Measurements from ENCODE around the gene NLGN1.

NLGN1 gene

GRCh38 chr3:173750591-173750990, 353.0 kb downstream of the NLGN1 start:
- TF ChIP-seq GATA2 (IDR thresholded peaks at IDR 0.05; ENCODE audit: low read depth, low read length) (no peak), GATA3 (IDR thresholded peaks at IDR 0.05; ENCODE audit: low read depth, low read length) (no peak)

GRCh38 chr3:173753593-173753992, 356.0 kb downstream of the NLGN1 start:
- TF ChIP-seq GATA3 (IDR thresholded peaks at IDR 0.05; ENCODE audit: low read depth, low read length) (no peak), GATA2 (IDR thresholded peaks at IDR 0.05; ENCODE audit: low read depth, low read length) (no peak)

GRCh38 chr3:173755161-173755560, 357.6 kb downstream of the NLGN1 start:
- TF ChIP-seq GATA3 (IDR thresholded peaks at IDR 0.05; ENCODE audit: low read depth, low read length) (no peak), GATA2 (IDR thresholded peaks at IDR 0.05; ENCODE audit: low read depth, low read length) (no peak)

GRCh38 chr3:173761161-173761560, 363.6 kb downstream of the NLGN1 start:
- no peak for TF ChIP-seq GATA3 (IDR thresholded peaks at IDR 0.05; ENCODE audit: low read depth, low read length)
- TF ChIP-seq GATA2 (IDR thresholded peaks at IDR 0.05; ENCODE audit: low read depth, low read length), result no peak

GRCh38 chr3:173762501-173762900, 365.0 kb downstream of the NLGN1 start:
- TF ChIP-seq GATA2 (IDR thresholded peaks at IDR 0.05; ENCODE audit: low read depth, low read length), result no peak
- no peak for TF ChIP-seq GATA3 (IDR thresholded peaks at IDR 0.05; ENCODE audit: low read depth, low read length)

GRCh38 chr3:173770011-173770410, 372.5 kb downstream of the NLGN1 start:
- TF ChIP-seq GATA2 (IDR thresholded peaks at IDR 0.05; ENCODE audit: low read depth, low read length) (no peak), GATA3 (IDR thresholded peaks at IDR 0.05; ENCODE audit: low read depth, low read length) (no peak)

GRCh38 chr3:173770796-173771573, 373.4 kb downstream of the NLGN1 start:
- TF ChIP-seq GATA2 (IDR thresholded peaks at IDR 0.05; ENCODE audit: low read depth, low read length), result no peak

GRCh38 chr3:173773800-173774199, 376.3 kb downstream of the NLGN1 start:
- TF ChIP-seq GATA3 (IDR thresholded peaks at IDR 0.05; ENCODE audit: low read depth, low read length), result no peak
- TF ChIP-seq GATA2 (IDR thresholded peaks at IDR 0.05; ENCODE audit: low read depth, low read length), result no peak

GRCh38 chr3:173774294-173774693, 376.8 kb downstream of the NLGN1 start:
- no peak for TF ChIP-seq GATA2 (IDR thresholded peaks at IDR 0.05; ENCODE audit: low read depth, low read length)
- TF ChIP-seq GATA3 (IDR thresholded peaks at IDR 0.05; ENCODE audit: low read depth, low read length), result no peak

- no peak for TF ChIP-seq GATA3 (IDR thresholded peaks at IDR 0.05; ENCODE audit: low read depth, low read length)
- TF ChIP-seq GATA2 (IDR thresholded peaks at IDR 0.05; ENCODE audit: low read depth, low read length), result no peak
Measured at GRCh38 chr3:173778251-173778650, 380.7 kb downstream of the NLGN1 start.

GRCh38 chr3:173780067-173780466, 382.5 kb downstream of the NLGN1 start:
- TF ChIP-seq GATA2 (IDR thresholded peaks at IDR 0.05; ENCODE audit: low read depth, low read length) (no peak), GATA3 (IDR thresholded peaks at IDR 0.05; ENCODE audit: low read depth, low read length) (no peak)

- TF ChIP-seq GATA3 (IDR thresholded peaks at IDR 0.05; ENCODE audit: low read depth, low read length) (no peak), GATA2 (IDR thresholded peaks at IDR 0.05; ENCODE audit: low read depth, low read length) (no peak)
Measured at GRCh38 chr3:173785004-173785403, 387.5 kb downstream of the NLGN1 start.

- TF ChIP-seq GATA2 (IDR thresholded peaks at IDR 0.05; ENCODE audit: low read depth, low read length) (no peak), GATA3 (IDR thresholded peaks at IDR 0.05; ENCODE audit: low read depth, low read length) (no peak)
Measured at GRCh38 chr3:173789530-173790162, 392.1 kb downstream of the NLGN1 start.

GRCh38 chr3:173793963-173794362, 396.4 kb downstream of the NLGN1 start:
- no peak for TF ChIP-seq GATA3 (IDR thresholded peaks at IDR 0.05; ENCODE audit: low read depth, low read length)
- no peak for TF ChIP-seq GATA2 (IDR thresholded peaks at IDR 0.05; ENCODE audit: low read depth, low read length)

- TF ChIP-seq GATA2 (IDR thresholded peaks at IDR 0.05; ENCODE audit: low read depth, low read length) (no peak), GATA3 (IDR thresholded peaks at IDR 0.05; ENCODE audit: low read depth, low read length) (no peak)
Measured at GRCh38 chr3:173796405-173796804, 398.9 kb downstream of the NLGN1 start.

Data from SH-SY5Y (cell line).